H9 (cell line): ENCODE measurements around the gene CXorf65. TPM values are rescaled to one million over a fixed set of nuclear protein-coding genes. Genes with fewer than 3 reads are reported as not detected.

Experiments
- DNase-seq: peaks from one replicate; pipeline ENCODE4 v3.0.0-alpha.2; 2017
- H2AFZ ChIP-seq: one replicate; pipeline ENCODE4 v1.6.1; 2013; ENCODE audit warnings: mild to moderate bottlenecking, low read length, control low read depth, moderate library complexity
- H2AK5ac ChIP-seq: 2 replicates; pipeline ENCODE4 v1.6.1; 2013; ENCODE audit warnings: low read length, control low read depth, mixed read lengths; ENCODE audit not compliant: insufficient read length
- H2BK120ac ChIP-seq: one replicate; pipeline ENCODE4 v1.6.1; 2013; ENCODE audit warnings: low read depth, mild to moderate bottlenecking, low read length, control low read depth, inconsistent platforms; ENCODE audit not compliant: poor library complexity, severe bottlenecking
- H2BK12ac ChIP-seq: 2 replicates; pipeline ENCODE4 v1.6.1; 2013; ENCODE audit warnings: low read length, control low read depth, mixed read lengths, low read depth; ENCODE audit not compliant: insufficient read length
- H2BK15ac ChIP-seq: 2 replicates; pipeline ENCODE4 v1.6.1; 2013; ENCODE audit warnings: low read depth, low read length, control low read depth
- H2BK20ac ChIP-seq: one replicate; pipeline ENCODE4 v1.6.1; 2013; ENCODE audit warnings: low read depth, mild to moderate bottlenecking, low read length, control low read depth, inconsistent platforms; ENCODE audit not compliant: poor library complexity, severe bottlenecking
- H2BK5ac ChIP-seq: 2 replicates; pipeline ENCODE4 v1.6.1; 2013; ENCODE audit warnings: low read length, control low read depth, mixed read lengths; ENCODE audit not compliant: insufficient read length
- H3K14ac ChIP-seq: 2 replicates; pipeline ENCODE4 v1.6.1; 2013; ENCODE audit warnings: low read length, control low read depth; ENCODE audit not compliant: insufficient read depth
- H3K18ac ChIP-seq: 2 replicates; pipeline ENCODE4 v1.6.1; 2013; ENCODE audit warnings: low read depth, mild to moderate bottlenecking, mixed read lengths, low read length, control low read depth; ENCODE audit not compliant: insufficient read length
- H3K23ac ChIP-seq: 2 replicates; pipeline ENCODE4 v1.6.1; 2013; ENCODE audit warnings: low read length, control low read depth, mixed read lengths, low read depth; ENCODE audit not compliant: insufficient read length
- H3K23me2 ChIP-seq: 2 replicates; pipeline ENCODE4 v1.6.1; 2013; ENCODE audit warnings: low read depth, mild to moderate bottlenecking, mixed read lengths, low read length, control low read depth; ENCODE audit not compliant: insufficient read length, poor library complexity, severe bottlenecking
- H3K27ac ChIP-seq: 2 replicates; pipeline ENCODE4 v1.5.1; 2013; ENCODE audit warnings: low read length, control low read depth, mixed read lengths, low read depth; ENCODE audit not compliant: insufficient read length
- H3K27me3 ChIP-seq: 2 replicates; pipeline ENCODE4 v1.6.1; 2013; ENCODE audit warnings: low read length, control low read depth, inconsistent platforms; ENCODE audit not compliant: insufficient read depth
- H3K4ac ChIP-seq: 2 replicates; pipeline ENCODE4 v1.6.1; 2013; ENCODE audit warnings: low read depth, mild to moderate bottlenecking, control low read depth, inconsistent platforms, low read length, moderate library complexity
- H3K4me1 ChIP-seq: 2 replicates; pipeline ENCODE4 v1.6.1; 2013; ENCODE audit warnings: low read length, control low read depth, inconsistent platforms; ENCODE audit not compliant: insufficient read depth
- H3K4me2 ChIP-seq: 2 replicates; pipeline ENCODE4 v1.6.1; 2013; ENCODE audit warnings: low read length, control low read depth, mixed read lengths; ENCODE audit not compliant: insufficient read length, insufficient read depth
- H3K56ac ChIP-seq: 2 replicates; pipeline ENCODE4 v1.6.1; 2013; ENCODE audit warnings: low read depth, mild to moderate bottlenecking, mixed read lengths, low read length, control low read depth; ENCODE audit not compliant: insufficient read length
- H3K79me1 ChIP-seq: 2 replicates; pipeline ENCODE4 v1.6.1; 2013; ENCODE audit warnings: low read depth, mild to moderate bottlenecking, moderate library complexity, low read length, control low read depth, inconsistent platforms; ENCODE audit not compliant: insufficient read depth, poor library complexity, severe bottlenecking
- H3K79me2 ChIP-seq: 2 replicates; pipeline ENCODE4 v1.6.1; 2013; ENCODE audit warnings: low read length, control low read depth, inconsistent platforms; ENCODE audit not compliant: insufficient read depth
- H3K9ac ChIP-seq: 2 replicates; pipeline ENCODE4 v1.6.1; 2013; ENCODE audit warnings: low read length, control low read depth, mixed read lengths; ENCODE audit not compliant: insufficient read length; ENCODE audit errors: extremely low read depth
- H3K9me3 ChIP-seq: one replicate; pipeline ENCODE4 v1.6.1; 2013; ENCODE audit warnings: low read depth, low read length, inconsistent platforms; ENCODE audit not compliant: control insufficient read depth
- H3T11ph ChIP-seq: one replicate; pipeline ENCODE4 v1.6.1; 2013; ENCODE audit warnings: mild to moderate bottlenecking, low read length, control low read depth, inconsistent platforms
- H4K20me1 ChIP-seq: one replicate; pipeline ENCODE4 v1.6.1; 2013; ENCODE audit not compliant: control insufficient read depth, insufficient read length, insufficient read depth
- H4K5ac ChIP-seq: 2 replicates; pipeline ENCODE4 v1.6.1; 2013; ENCODE audit warnings: low read depth, mild to moderate bottlenecking, mixed read lengths, low read length, control low read depth; ENCODE audit not compliant: insufficient read length
- H4K8ac ChIP-seq: replicated peaks from 2 replicates; pipeline ENCODE4 v1.6.1; 2013; ENCODE audit warnings: low read length, control low read depth, mixed read lengths, low read depth; ENCODE audit not compliant: insufficient read length
- H4K91ac ChIP-seq: 2 replicates; pipeline ENCODE4 v1.6.1; 2013; ENCODE audit warnings: low read depth, mild to moderate bottlenecking, moderate library complexity, mixed read lengths, low read length, control low read depth; ENCODE audit not compliant: insufficient read length
- H3K27ac Mint-ChIP-seq, 3 experiments: 2 replicates in 2 of 3; 3 replicates in 1 of 3; pipeline ENCODE4 v1.8.0; 2020 to 2021; ENCODE audit warnings: mixed read lengths in 3 of 3, mild to moderate bottlenecking in 1 of 3, moderate library complexity in 1 of 3
- H3K27me3 Mint-ChIP-seq: 2 replicates; pipeline ENCODE4 v1.8.0; 2021; ENCODE audit warnings: low read depth, mild to moderate bottlenecking, moderate library complexity, mixed read lengths
- H3K36me3 Mint-ChIP-seq, 3 experiments: 2 replicates in 2 of 3; 3 replicates in 1 of 3; pipeline ENCODE4 v1.8.0; 2020 to 2021; ENCODE audit warnings: low read depth in 3 of 3, mixed read lengths in 3 of 3; ENCODE audit not compliant: insufficient read depth in 1 of 3
- H3K4me1 Mint-ChIP-seq, 2 experiments: 2 replicates each; pipeline ENCODE4 v1.8.0; 2020; ENCODE audit warnings: mixed read lengths in 2 of 2
- H3K4me3 Mint-ChIP-seq, 2 experiments: 2 replicates in 1 of 2; 3 replicates in 1 of 2; pipeline ENCODE4 v1.8.0; 2020 to 2021; ENCODE audit warnings: mild to moderate bottlenecking in 2 of 2, mixed read lengths in 2 of 2, moderate library complexity in 1 of 2
- H3K9me3 Mint-ChIP-seq, 2 experiments: 2 replicates in 1 of 2; 3 replicates in 1 of 2; pipeline ENCODE4 v1.8.0; 2020; ENCODE audit warnings: mild to moderate bottlenecking in 2 of 2, mixed read lengths in 2 of 2, moderate library complexity in 1 of 2
- WGBS: extraction: QIAGEN DNeasy Blood & Tissue Kit; methylation state at CpG from one replicate; pipeline ENCODE4 v1.1.7; 2013; ENCODE audit warnings: missing lambda C conversion rate, low lambda C conversion rate, mixed read lengths; ENCODE audit not compliant: insufficient read length; ENCODE audit errors: extremely low coverage; 5-methylcytosine and 5-hydroxymethylcytosine counted together
- total RNA-seq: library from RNA; stranded (reverse); gene quantifications from 2 replicates; pipeline ENCODE4 v1.2.1, GENCODE V29; 2021
- TF ChIP-seq, protein P1 (sequence below): fragments of 200-600 bp; sonication (generic); conservative IDR thresholded peaks from 3 replicates; pipeline ENCODE4 v1.8.0; 2021; ENCODE audit warnings: antibody characterized with exemption, mild to moderate bottlenecking

The CXorf65 gene
- total RNA-seq, 1 experiment from 2014 or later = not detected

DNA sequence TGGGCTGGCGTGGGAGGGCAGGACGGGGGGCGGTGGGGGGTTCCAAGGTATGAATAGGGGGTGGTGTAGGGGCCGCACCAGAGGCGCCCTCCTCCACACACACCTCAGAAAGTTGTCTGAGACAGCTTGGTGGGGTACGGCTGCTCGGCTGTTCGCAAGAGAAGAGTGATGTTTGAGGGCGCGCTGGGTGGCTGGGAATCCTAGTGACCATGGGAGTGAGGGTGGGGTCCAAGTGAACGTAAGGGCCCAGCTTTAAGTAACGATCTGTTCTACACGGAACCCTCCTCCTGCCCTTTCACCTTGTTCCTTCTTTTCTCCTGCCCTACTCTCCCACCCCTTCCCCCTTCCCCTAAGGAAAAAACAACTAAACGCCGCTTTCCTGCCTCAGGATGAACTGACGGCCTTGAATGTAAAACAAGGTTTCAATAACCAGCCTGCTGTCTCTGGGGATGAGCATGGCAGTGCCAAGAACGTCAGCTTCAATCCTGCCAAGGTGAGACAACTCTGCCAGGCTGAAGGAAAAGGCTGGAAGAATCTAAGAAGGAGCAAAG is 12.5 kb upstream of the CXorf65 start:
- TF ChIP-seq, protein P1, sequence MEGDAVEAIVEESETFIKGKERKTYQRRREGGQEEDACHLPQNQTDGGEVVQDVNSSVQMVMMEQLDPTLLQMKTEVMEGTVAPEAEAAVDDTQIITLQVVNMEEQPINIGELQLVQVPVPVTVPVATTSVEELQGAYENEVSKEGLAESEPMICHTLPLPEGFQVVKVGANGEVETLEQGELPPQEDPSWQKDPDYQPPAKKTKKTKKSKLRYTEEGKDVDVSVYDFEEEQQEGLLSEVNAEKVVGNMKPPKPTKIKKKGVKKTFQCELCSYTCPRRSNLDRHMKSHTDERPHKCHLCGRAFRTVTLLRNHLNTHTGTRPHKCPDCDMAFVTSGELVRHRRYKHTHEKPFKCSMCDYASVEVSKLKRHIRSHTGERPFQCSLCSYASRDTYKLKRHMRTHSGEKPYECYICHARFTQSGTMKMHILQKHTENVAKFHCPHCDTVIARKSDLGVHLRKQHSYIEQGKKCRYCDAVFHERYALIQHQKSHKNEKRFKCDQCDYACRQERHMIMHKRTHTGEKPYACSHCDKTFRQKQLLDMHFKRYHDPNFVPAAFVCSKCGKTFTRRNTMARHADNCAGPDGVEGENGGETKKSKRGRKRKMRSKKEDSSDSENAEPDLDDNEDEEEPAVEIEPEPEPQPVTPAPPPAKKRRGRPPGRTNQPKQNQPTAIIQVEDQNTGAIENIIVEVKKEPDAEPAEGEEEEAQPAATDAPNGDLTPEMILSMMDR = no peak
- H2BK5ac ChIP-seq = no peak overlapping the region
- H2BK12ac ChIP-seq = no peak overlapping the region
- no peaks in the 10 kb centered on the region for H3K79me2 ChIP-seq
- no peaks in the 10 kb centered on the region for H4K20me1 ChIP-seq
- no peak overlapping the region for H3K4ac ChIP-seq
- H2BK15ac ChIP-seq = no peak overlapping the region
- peaks cover 51 to 63% of the 10 kb centered on the region in 2 experiments for H3K9me3 Mint-ChIP-seq
- H4K8ac ChIP-seq = no peak overlapping the region
- no peak overlapping the region for H4K5ac ChIP-seq
- no peak overlapping the region for H2AFZ ChIP-seq
- H3K23ac ChIP-seq = no peak overlapping the region
- H3K4me1 Mint-ChIP-seq = peaks cover 3 to 4% of the 10 kb centered on the region in 2 experiments; a peak in 2 of 4 replicates
- no peak for DNase-seq
- no peak overlapping the region for H3K27ac Mint-ChIP-seq
- H3K14ac ChIP-seq = no peak overlapping the region
- no peaks in the 10 kb centered on the region for H3K79me1 ChIP-seq
- H3K4me1 ChIP-seq = no peaks in the 10 kb centered on the region
- no peak overlapping the region for H3T11ph ChIP-seq
- no peak overlapping the region for H3K9ac ChIP-seq
- H4K91ac ChIP-seq = no peak overlapping the region
- H2AK5ac ChIP-seq = no peak overlapping the region
- H3K27me3 Mint-ChIP-seq = peaks cover 39% of the 10 kb centered on the region
- H3K9me3 ChIP-seq = peaks cover 34% of the 10 kb centered on the region
- no peak overlapping the region for H3K27ac ChIP-seq
- peaks cover 22 to 41% (median 35%) of the 10 kb centered on the region in 3 experiments; a peak in 6 of 7 replicates for H3K36me3 Mint-ChIP-seq
- no peak overlapping the region for H2BK120ac ChIP-seq
- H3K4me2 ChIP-seq = peak overlapping the region; percentile 4
- no CpG with 5 or more reads among the region's 17 CpGs for WGBS
- H3K56ac ChIP-seq = no peak overlapping the region
- H2BK20ac ChIP-seq = no peak overlapping the region
- H3K18ac ChIP-seq = no peak overlapping the region
- no peaks in the 10 kb centered on the region for H3K27me3 ChIP-seq
- peak overlapping the region; percentile 75 to 82 for H3K4me3 Mint-ChIP-seq
- H3K23me2 ChIP-seq = peaks cover 2% of the 10 kb centered on the region
